HG03139 (cell line): Measurements from ENCODE around the gene POR.
"Not testable (repeated sequence)": the region's sequence is repeated elsewhere in the genome, so short reads cannot be mapped to it uniquely, and the experiment has no call there.

Source experiments
- ATAC-seq: cut with Tn5 transposase; IDR thresholded peaks from one replicate; pipeline ENCODE4 v1.9.1; 2021; ENCODE audit not compliant: unreplicated experiment

The POR gene

DNA sequence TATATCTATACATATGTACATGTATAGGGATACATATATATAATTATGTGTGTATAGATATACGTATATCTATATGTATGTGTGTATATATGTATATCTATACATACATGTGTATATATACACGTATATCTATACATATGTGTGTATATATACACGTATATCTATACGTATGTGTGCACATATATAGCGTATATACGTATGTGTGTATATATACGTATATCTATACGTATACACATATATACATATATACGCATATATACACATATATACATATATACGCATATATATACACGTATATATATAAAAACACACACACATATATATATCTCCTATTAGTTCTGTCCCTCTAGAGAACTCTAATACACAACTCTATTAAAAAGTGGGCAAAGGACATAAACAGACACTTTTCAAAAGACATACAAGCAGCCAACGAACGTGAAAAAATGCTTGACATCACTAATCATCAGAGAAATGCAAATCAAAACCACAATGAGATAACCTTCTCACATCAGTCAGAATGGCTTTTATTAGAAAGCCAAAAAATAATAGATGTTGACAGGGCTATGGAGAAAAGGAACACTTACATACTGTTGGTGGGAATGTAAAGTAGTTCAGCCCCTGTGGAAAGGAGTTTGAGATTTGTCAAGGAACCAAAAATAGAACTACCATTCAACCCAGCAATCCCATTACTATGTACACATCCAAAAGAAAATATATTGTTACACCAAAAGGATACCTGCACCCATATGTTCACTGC is 101.4 kb downstream of the POR start:
- no peak for ATAC-seq

DNA sequence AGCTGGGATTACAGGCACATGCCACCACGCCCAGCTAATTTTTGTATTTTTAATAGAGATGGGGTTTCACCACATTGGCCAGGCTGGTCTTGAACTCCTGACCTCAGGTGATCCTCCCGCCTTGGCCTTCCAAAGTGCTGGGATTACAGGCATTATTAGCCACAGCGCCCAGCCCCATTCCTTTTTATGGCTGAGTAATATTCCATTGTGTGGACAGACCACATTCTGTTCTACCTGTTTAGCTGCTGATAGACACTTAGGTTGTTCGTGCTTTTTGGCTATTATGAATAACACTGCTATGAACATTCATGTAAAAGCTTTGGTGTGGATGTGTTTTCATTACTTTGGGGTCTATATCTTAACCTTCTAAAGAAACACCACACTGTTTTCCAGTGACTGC is 103.6 kb downstream of the POR start:
- not testable (repeated sequence) for ATAC-seq

- no peak for ATAC-seq
Measured at GRCh38 chr7:76020031-76020714, 105.2 kb downstream of the POR start.

GRCh38 chr7:76022026-76022780 is 107.2 kb downstream of the POR start:
- ATAC-seq = no peak

DNA sequence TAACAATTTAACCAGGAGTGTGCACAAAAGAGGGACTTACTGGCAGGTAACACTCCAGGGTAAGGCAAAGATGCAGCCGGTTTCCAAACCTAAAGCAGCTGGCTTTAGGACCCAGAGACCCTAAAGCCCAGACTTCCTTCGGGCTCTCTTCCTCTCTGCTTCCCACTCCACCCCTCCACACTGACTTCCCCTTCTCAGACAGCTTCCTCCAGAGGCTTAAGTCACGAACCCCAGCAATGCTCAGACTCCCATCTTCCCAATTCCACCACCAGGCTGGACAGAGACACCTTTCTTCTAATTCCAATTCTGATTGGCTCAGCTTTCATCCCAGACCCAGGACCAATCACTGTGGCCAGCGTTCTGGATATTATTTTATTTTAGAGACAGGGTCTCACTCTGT is 108.0 kb downstream of the POR start:
- ATAC-seq = no peak

- not testable (repeated sequence) for ATAC-seq
Measured at GRCh38 chr7:76029682-76030081, 114.7 kb downstream of the POR start.

- no peak for ATAC-seq
Measured at GRCh38 chr7:76031964-76032363, 117.0 kb downstream of the POR start.
